Ascending aorta (tissue), 2 donors: ENCODE data around the gene TRIP10. TPM values are rescaled to one million over a fixed set of nuclear protein-coding genes. Genes with fewer than 3 reads are reported as not detected.

Source experiments
- DNase-seq, 2 donors: peaks; one replicate each; pipeline ENCODE4 v3.0.0-alpha.2; 2019; ENCODE audit warnings: low spot score in 2 of 2
- H3K27ac ChIP-seq, 2 donors: fragments of 200-600 bp; sonication (generic); one replicate each; pipeline ENCODE4 v1.5.1; 2016 to 2017; ENCODE audit warnings: mild to moderate bottlenecking in 1 of 2
- H3K27me3 ChIP-seq: fragments of 200-600 bp; sonication (generic); one replicate; pipeline ENCODE4 v1.5.1; 2017
- H3K36me3 ChIP-seq, 2 donors: fragments of 200-600 bp; sonication (generic); one replicate each; pipeline ENCODE4 v1.5.1; 2016
- H3K4me1 ChIP-seq, 2 donors: fragments of 200-600 bp; sonication (generic); one replicate each; pipeline ENCODE4 v1.5.1; 2016 to 2017; ENCODE audit warnings: mild to moderate bottlenecking in 1 of 2
- H3K4me3 ChIP-seq, 2 donors: fragments of 200-600 bp; sonication (generic); one replicate each; pipeline ENCODE4 v1.5.1; 2016 to 2017; ENCODE audit warnings: mild to moderate bottlenecking in 1 of 2
- H3K9me3 ChIP-seq, 2 donors: fragments of 200-600 bp; sonication (generic); one replicate each; pipeline ENCODE4 v1.5.1; 2016
- intact Hi-C: fragments of 100-400 bp; cut with DNase I; formaldehyde crosslinking; loops from one replicate; pipeline ENCODE4 v1.15.1; 2023
- total RNA-seq: library from RNA; depleted of rRNA; stranded (reverse); fragments of >200 nt; gene quantifications from one replicate; pipeline ENCODE4 v1.1.0, GENCODE V29; 2016
- TF ChIP-seq, protein P1 (sequence below), 3 experiments: fragments of 200-600 bp in 2 of 3; fragments of 450-650 bp in 1 of 3; sonication (generic) in 2 of 3; IDR thresholded peaks; one replicate each; pipeline ENCODE4 v1.5.1; 2016 to 2019; ENCODE audit warnings: antibody characterized with exemption in 3 of 3, mild to moderate bottlenecking in 1 of 3, moderate library complexity in 1 of 3

TRIP10 gene
- total RNA-seq, 1 donor from 2014 or later, result 109 TPM

DNA sequence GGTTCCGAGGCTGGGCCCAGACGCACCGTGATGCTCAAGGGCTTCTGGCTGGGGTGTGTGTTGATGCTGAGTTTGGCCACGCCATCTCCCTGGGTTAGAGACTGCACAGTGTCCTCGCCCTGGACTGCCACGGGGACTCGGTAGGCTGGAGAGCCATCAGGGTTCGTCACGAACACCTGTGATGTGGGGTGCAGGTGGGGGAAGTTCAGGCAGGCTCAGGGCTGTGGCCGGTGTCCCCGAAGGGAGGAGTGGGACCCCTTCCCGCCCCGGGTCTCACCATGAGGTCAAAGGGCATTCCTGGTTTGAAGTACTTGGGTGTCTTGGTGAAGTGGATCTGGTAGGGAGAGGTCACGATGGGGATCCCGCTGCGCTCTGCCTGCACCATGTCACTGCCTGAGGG, 27.2 kb upstream of the TRIP10 start:
- H3K36me3 ChIP-seq, result no peaks in the 10 kb centered on the region
- no peak overlapping the region for H3K4me3 ChIP-seq
- intact Hi-C loops, result no loop called here
- TF ChIP-seq, protein P1, sequence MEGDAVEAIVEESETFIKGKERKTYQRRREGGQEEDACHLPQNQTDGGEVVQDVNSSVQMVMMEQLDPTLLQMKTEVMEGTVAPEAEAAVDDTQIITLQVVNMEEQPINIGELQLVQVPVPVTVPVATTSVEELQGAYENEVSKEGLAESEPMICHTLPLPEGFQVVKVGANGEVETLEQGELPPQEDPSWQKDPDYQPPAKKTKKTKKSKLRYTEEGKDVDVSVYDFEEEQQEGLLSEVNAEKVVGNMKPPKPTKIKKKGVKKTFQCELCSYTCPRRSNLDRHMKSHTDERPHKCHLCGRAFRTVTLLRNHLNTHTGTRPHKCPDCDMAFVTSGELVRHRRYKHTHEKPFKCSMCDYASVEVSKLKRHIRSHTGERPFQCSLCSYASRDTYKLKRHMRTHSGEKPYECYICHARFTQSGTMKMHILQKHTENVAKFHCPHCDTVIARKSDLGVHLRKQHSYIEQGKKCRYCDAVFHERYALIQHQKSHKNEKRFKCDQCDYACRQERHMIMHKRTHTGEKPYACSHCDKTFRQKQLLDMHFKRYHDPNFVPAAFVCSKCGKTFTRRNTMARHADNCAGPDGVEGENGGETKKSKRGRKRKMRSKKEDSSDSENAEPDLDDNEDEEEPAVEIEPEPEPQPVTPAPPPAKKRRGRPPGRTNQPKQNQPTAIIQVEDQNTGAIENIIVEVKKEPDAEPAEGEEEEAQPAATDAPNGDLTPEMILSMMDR (IDR thresholded peaks at IDR 0.05), result no peak
- H3K9me3 ChIP-seq, result no peaks in the 10 kb centered on the region
- H3K4me1 ChIP-seq, result no peaks in the 10 kb centered on the region
- no peak for DNase-seq
- no peaks in the 10 kb centered on the region for H3K27me3 ChIP-seq
- H3K27ac ChIP-seq, result no peak overlapping the region

DNA sequence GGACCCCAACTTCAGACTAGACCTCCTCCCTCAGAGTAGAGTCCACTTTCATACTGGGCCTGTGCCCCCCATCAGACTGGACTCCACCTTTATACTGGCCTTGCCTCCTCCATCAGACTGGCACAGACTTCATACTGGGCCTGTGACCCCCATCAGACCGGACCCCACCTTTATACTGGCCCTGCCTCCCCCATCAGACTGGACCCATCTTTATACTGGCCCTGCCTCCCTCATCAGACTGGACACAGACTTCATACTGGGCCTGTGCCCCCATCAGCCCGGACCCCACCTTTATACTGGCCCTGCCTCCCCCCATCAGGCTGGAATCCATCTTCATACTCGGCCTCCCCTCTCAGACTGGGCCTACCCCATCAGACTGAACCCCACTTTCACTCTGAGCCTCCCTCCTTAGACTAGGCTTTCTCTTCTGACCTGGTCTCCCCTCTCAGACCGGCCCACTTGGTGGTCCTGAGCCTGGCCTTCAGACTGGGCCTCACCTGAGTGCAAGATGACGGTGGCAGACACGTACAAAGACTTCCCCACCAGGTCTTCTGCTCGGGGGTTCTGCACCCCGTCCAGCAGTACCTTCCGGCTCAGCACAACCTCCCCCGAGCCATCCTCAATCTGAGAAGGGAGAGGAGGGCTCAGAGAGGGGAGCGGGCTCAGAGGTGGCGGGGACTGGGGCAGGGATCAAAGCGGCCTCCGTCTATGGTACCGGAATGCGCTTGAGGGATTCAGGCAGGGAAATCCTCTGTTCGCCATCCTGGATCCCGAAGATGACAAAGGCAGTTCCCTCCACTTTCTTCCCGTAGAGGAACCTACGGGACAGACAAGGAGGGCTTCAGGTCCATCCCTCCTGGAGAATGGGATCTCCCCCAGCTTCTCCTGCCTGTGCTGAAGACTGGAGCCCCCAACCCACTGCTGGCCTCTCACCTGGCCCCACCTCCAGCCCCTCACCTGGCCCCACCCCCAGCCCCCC, 26.5 kb upstream of the TRIP10 start:
- no peaks in the 10 kb centered on the region for H3K4me1 ChIP-seq
- no peak for DNase-seq
- no peak overlapping the region for H3K4me3 ChIP-seq
- no peaks in the 10 kb centered on the region for H3K9me3 ChIP-seq
- H3K27ac ChIP-seq, result no peak overlapping the region
- TF ChIP-seq, protein P1 (IDR thresholded peaks at IDR 0.05), result no peak
- no peaks in the 10 kb centered on the region for H3K36me3 ChIP-seq
- intact Hi-C loops, result no loop called here
- no peaks in the 10 kb centered on the region for H3K27me3 ChIP-seq

DNA sequence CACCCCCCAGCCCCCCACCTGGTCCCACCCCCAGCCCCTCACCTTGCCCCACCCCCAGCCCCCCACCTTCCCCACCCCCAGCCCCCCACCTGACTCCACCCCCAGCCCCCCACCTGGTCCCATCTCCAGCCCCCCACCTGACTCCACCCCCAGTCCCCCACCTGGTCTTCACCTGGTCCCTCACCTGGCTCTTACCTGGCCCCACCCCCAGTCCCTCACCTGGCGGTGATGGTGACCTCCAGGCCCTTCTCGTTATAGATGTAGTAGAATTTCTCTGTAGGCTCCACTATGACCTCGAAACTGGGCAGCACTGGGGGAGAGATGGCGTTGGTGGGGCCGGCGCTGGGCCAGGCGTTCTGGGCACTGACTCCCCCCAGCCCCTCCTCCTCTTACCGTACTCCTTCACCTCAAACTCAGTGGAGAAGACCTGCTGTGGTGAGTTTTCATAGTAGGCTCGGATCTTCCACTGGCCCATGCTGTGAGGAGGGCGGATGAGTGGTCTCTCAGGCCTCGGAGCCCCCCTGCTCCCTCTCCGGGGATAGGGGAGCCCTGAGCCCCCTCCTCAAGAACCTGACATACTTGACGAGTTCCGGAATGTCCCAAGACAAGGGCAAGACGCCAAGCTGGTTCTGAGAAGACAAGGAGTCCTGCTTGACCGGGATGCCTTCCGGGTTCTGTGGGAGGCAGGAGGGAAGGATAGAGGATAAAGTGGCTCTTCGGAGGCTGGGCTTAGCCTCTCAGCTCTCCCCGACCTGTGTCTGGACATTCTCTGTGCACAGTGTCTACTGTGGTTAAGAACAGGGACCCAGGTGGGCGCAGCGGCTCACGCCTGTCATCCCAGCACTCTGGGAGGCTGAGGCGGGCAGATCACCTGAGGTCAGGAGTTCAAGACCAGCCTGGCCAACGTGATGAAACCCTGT, 25.4 kb upstream of the TRIP10 start:
- H3K9me3 ChIP-seq, result no peaks in the 10 kb centered on the region
- H3K27ac ChIP-seq, result no peak overlapping the region
- H3K4me3 ChIP-seq, result no peak overlapping the region
- no peaks in the 10 kb centered on the region for H3K4me1 ChIP-seq
- no peak for DNase-seq
- TF ChIP-seq, protein P1 (IDR thresholded peaks at IDR 0.05), result no peak
- no peaks in the 10 kb centered on the region for H3K27me3 ChIP-seq
- intact Hi-C loops, result no loop called here
- no peaks in the 10 kb centered on the region for H3K36me3 ChIP-seq

DNA sequence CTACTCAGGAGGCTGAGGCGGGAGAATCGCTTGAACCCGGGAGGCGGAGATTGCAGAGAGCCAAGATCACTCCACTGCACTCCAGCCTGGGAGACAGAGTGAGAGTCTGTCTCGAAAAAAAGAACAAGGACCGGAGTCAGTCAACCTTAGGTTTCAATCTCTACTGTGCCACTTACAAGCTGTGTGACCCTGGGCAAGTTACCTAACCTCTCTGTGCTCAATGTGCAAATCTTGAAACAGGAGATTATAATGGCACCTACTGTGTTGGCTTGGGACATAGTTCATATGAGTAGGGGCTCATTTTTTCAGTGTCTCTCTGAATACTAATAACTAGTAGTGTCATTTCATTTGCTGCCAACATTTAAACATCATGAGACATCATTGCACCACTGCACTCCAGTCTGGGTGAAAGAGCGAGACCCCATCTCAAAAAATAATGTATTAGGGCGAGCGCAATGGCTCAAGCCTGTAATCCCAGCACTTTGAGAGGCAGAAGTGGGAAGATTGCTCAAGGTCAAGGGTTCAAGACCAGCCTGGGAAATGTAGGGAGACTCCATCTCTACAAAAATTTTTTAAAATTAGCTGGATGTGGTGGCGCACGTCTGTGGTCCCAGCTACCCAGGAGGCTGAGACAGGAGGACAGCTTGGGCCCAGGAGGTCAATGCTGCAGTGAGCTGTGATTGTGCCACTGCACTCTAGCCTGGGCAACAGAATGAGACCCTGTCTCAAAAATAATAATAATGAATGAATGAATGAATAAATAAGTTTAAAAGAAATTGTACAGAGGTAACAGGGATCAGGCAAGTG, 24.5 kb upstream of the TRIP10 start:
- no peak overlapping the region for H3K4me3 ChIP-seq
- H3K27ac ChIP-seq, result no peak overlapping the region
- H3K4me1 ChIP-seq, result no peaks in the 10 kb centered on the region
- TF ChIP-seq, protein P1 (IDR thresholded peaks at IDR 0.05), result no peak
- no peaks in the 10 kb centered on the region for H3K9me3 ChIP-seq
- H3K36me3 ChIP-seq, result no peaks in the 10 kb centered on the region
- DNase-seq, result no peak
- intact Hi-C loops, result no loop called here
- no peaks in the 10 kb centered on the region for H3K27me3 ChIP-seq

DNA sequence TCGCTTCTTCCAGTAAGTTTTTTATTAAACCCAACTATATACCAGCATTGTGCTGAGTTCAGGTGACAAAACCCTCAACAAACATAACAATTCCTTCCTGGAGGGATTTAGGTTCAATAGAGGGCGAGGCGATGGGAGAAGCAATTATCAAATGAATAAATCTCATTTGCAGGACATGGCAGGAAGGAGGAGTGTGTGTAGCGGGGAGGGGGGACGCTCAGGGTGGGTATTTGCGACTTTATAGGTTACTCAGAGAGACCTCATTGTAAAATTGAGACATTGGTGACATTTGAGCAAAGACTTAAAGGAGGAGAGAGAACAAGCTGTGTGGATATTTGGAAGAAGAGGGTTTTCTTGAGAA, 22.9 kb upstream of the TRIP10 start:
- DNase-seq, result no peak
- Histone ChIP-seq H3K4me1 (no peaks in the 10 kb centered on the region), H3K36me3 (no peaks in the 10 kb centered on the region), H3K9me3 (no peaks in the 10 kb centered on the region), H3K27me3 (no peaks in the 10 kb centered on the region), H3K27ac (no peak overlapping the region), H3K4me3 (no peak overlapping the region)
- intact Hi-C loops, result no loop called here
- TF ChIP-seq, protein P1 (IDR thresholded peaks at IDR 0.05), result no peak
